Epithelial cell of umbilical artery (primary cell): Measurements from ENCODE around the gene SPATA17. TPM values are rescaled to one million over a fixed set of nuclear protein-coding genes. Genes with fewer than 3 reads are reported as not detected.

Source experiments
- total RNA-seq: library from RNA; depleted of rRNA; stranded (reverse); fragments of >200 nt; gene quantifications from 2 replicates; pipeline ENCODE4 v1.2.3, GENCODE V29; 2014

Gene SPATA17
- total RNA-seq: under 0.01 TPM in 1 of 2 replicates, not detected in the other

GRCh38 chr1:217630711-217631591, at the start of gene SPATA17, which contains the start of gene GPATCH2:
Gene SPATA17 (plus strand): TSS chr1:217631344. CDS start chr1:217631379, 35 bp downstream.
Gene GPATCH2 (minus strand): TSS chr1:217631090. CDS start chr1:217630971, 119 bp downstream.

Other genes with a start within 250 kb of the SPATA17 start
- gene GPATCH2, start 254 bp upstream of the SPATA17 start, total RNA-seq: 16.9 and 24.5 TPM in 2 replicates